DOHH2 (cell line): Measurements from ENCODE around the gene EVL.

Source experiments
- EZH2phosphoT487 ChIP-seq: fragments of 200-600 bp; sonication (generic); IDR thresholded peaks from 2 replicates; pipeline ENCODE4 v1.6.1; 2017; ENCODE audit warnings: borderline replicate concordance, mild to moderate bottlenecking, antibody characterized with exemption, low read length, moderate library complexity, mixed read lengths
- TF ChIP-seq, protein P1 (sequence below): fragments of 200-600 bp; sonication (generic); IDR thresholded peaks from one replicate; pipeline ENCODE4 v1.5.1; 2014; ENCODE audit warnings: antibody characterized with exemption, mild to moderate bottlenecking, low read depth, low read length; ENCODE audit not compliant: poor library complexity, severe bottlenecking

- TF ChIP-seq, protein P1, sequence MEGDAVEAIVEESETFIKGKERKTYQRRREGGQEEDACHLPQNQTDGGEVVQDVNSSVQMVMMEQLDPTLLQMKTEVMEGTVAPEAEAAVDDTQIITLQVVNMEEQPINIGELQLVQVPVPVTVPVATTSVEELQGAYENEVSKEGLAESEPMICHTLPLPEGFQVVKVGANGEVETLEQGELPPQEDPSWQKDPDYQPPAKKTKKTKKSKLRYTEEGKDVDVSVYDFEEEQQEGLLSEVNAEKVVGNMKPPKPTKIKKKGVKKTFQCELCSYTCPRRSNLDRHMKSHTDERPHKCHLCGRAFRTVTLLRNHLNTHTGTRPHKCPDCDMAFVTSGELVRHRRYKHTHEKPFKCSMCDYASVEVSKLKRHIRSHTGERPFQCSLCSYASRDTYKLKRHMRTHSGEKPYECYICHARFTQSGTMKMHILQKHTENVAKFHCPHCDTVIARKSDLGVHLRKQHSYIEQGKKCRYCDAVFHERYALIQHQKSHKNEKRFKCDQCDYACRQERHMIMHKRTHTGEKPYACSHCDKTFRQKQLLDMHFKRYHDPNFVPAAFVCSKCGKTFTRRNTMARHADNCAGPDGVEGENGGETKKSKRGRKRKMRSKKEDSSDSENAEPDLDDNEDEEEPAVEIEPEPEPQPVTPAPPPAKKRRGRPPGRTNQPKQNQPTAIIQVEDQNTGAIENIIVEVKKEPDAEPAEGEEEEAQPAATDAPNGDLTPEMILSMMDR: no peak
- TF ChIP-seq EZH2phosphoT487: no peak
Measured at GRCh38 chr14:100069161-100069800, 4.1 kb downstream of the EVL start.
